Glomerular endothelial cell (primary cell): ENCODE measurements around the gene KLHDC4. TPM values are rescaled to one million over a fixed set of nuclear protein-coding genes. Genes with fewer than 3 reads are reported as not detected.

Experiments
- DNase-seq: peaks from one replicate; pipeline ENCODE4 v3.0.0-alpha.2; 2011; ENCODE audit warnings: low read depth, low spot score; ENCODE audit errors: extremely low read depth
- total RNA-seq: library from RNA; depleted of rRNA; stranded (reverse); fragments of >200 nt; gene quantifications from 2 replicates; pipeline ENCODE4 v1.2.3, GENCODE V29; 2015

Gene KLHDC4
- total RNA-seq, 1 donor from 2014 or later = 21.3 TPM

DNA sequence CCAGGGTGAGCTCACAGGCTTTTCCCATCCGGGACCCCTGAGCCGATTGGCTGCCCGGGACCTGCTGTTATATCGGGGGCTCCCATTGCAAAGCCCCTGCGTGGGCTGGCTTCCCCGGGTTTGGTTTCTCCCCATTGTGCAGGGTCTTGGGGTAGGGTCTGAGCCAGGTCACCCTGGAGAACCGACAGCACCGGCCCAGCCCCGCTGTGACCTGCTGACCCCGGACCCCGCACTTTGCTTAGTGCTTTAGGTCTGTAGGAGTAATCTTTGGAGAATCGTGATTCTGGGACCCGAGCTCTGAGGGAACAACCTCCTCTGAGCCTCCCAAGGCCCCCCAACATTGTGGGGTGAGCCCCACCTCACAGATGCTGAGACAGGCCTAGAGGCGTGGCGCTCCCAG is 100.6 kb downstream of the KLHDC4 start:
- no peak for DNase-seq

GRCh38 chr16:87664792-87665191 is 101.0 kb downstream of the KLHDC4 start:
- DNase-seq = no peak

DNA sequence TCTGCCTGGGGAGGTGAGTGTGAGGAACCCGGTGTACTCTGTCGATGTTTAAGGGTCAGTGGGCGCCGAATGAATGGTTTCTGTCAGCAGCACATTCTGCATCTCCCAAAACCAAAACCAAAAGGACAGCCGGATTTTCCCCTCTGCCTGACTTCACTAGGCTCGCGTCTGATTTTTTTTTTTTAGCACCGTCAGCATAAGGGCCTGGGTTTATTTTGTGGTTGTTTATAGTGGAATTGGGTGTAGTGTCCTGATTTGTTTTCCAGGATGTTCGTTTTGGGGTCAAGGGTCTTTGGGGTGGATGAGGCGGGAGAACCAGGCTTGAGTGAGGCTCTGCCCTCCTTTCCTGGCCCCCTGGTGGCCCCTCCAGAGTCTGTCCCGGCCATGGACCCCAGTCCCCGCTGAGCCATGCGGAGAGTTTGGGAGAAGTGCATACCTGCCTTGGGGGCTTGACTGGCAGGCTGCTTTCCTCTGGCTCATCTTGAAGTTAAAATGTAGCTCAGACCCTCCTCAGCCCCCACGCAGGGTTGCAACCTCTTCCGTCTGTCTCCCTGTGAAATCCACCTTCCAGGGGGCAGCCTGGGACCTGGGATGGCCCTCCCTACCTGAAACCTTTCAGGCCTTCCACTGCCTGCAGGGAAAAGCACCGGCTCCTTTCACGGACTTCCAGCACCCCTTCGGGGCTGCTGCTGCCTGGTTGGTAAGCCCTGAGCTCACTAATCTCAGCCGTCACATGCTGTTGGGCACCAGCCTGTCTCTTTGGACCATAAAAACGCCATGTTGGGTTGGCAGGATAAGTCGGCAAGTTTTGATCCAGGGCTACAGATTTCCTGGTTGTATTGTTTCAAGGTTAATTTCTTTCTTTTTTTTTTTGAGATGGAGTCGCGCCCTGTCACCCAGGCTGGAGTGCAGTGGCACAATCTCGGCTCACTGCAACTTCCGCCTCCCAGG is 103.3 kb downstream of the KLHDC4 start:
- no peak for DNase-seq

DNA sequence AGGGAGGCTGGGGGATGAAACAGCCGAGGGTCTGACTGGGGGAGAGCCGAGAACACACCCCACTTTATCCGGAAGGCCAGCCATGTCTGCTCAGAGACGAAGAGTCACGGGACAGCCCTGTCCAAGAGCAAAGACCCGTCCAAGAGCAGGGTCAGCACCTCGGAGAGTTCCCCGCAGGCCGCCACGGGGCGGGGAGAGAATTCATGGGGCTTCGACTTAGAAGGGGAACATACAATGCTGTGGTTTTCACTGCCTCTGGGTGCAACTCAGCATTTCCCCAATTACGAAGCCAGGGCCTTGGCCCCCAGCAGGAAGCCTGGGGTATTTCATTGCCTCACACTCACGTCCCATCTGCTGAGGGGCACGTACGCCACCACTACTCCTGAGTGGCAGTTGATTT is 104.2 kb downstream of the KLHDC4 start:
- DNase-seq = no peak

GRCh38 chr16:87658564-87659225 is 107.1 kb downstream of the KLHDC4 start:
- no peak for DNase-seq

Other genes starting within 250 kb of the KLHDC4 start
- gene JPH3, start 163.5 kb downstream of the KLHDC4 start, total RNA-seq = 0.23 and 1.0 TPM in 2 replicates
- 16.9 and 57.2 TPM in 2 replicates for gene SLC7A5, start 103.5 kb upstream of the KLHDC4 start, total RNA-seq
- not detected in 2 replicates for gene CA5A, start 170.5 kb upstream of the KLHDC4 start, total RNA-seq
- gene BANP, start 185.4 kb upstream of the KLHDC4 start, total RNA-seq = 14.8 and 21.1 TPM in 2 replicates